Spleen (tissue), 11 donors: ENCODE results near the gene MYO10. TPM values are rescaled to one million over a fixed set of nuclear protein-coding genes. Genes with fewer than 3 reads are reported as not detected.

ENCODE experiments used
- DNase-seq: peaks from one replicate; pipeline ENCODE4 v3.0.0-alpha.2; 2020
- H3K27ac ChIP-seq, 8 donors: fragments of 200-600 bp; sonication (generic) in 7 of 8; 1 replicate in 4 of 8; 2 replicates in 4 of 8; pipeline versions ENCODE4 v1.5.0 to v1.8.0; 2016 to 2021; ENCODE audit warnings: inconsistent platforms in 4 of 8, mild to moderate bottlenecking in 4 of 8, moderate library complexity in 1 of 8
- H3K27me3 ChIP-seq, 7 donors: fragments of 200-600 bp; sonication (generic) in 6 of 7; replicated peaks in 1 of 7; 1 replicate in 4 of 7; 2 replicates in 3 of 7; pipeline versions ENCODE4 v1.5.0 to v1.8.0; 2016 to 2021; ENCODE audit warnings: inconsistent platforms in 3 of 7, mild to moderate bottlenecking in 1 of 7
- H3K36me3 ChIP-seq, 6 donors: fragments of 200-600 bp; sonication (generic) in 5 of 6; 1 replicate in 4 of 6; 2 replicates in 2 of 6; pipeline versions ENCODE4 v1.5.0 to v1.8.0; 2016 to 2021; ENCODE audit warnings: inconsistent platforms in 2 of 6
- H3K4me1 ChIP-seq, 6 donors: fragments of 200-600 bp; sonication (generic) in 5 of 6; 1 replicate in 3 of 6; 2 replicates in 3 of 6; pipeline versions ENCODE4 v1.5.0 to v1.8.0; 2016 to 2021; ENCODE audit warnings: inconsistent platforms in 3 of 6
- H3K4me3 ChIP-seq, 8 donors: fragments of 200-600 bp; sonication (generic) in 7 of 8; 1 replicate in 4 of 8; 2 replicates in 4 of 8; pipeline versions ENCODE4 v1.5.0 to v1.8.0; 2016 to 2021; ENCODE audit warnings: inconsistent platforms in 4 of 8, mild to moderate bottlenecking in 4 of 8, moderate library complexity in 2 of 8
- H3K9me3 ChIP-seq, 8 donors: fragments of 200-600 bp; sonication (generic) in 7 of 8; 1 replicate in 4 of 8; 2 replicates in 4 of 8; pipeline versions ENCODE4 v1.5.0 to v1.8.0; 2016 to 2021; ENCODE audit warnings: inconsistent platforms in 4 of 8
- CTCF ChIP-seq, 11 experiments: fragments of 200-600 bp in 7 of 11; fragments of 450-650 bp in 4 of 11; sonication (generic) in 4 of 11; IDR thresholded peaks in 8 of 11; conservative IDR thresholded peaks in 3 of 11; 1 replicate in 7 of 11; 2 replicates in 4 of 11; pipeline versions ENCODE4 v1.4.0 to v1.8.0; 2016 to 2021; ENCODE audit warnings: antibody characterized with exemption in 11 of 11, inconsistent platforms in 4 of 11, mild to moderate bottlenecking in 1 of 11
- POLR2A ChIP-seq, 3 donors: fragments of 450-650 bp; IDR thresholded peaks; one replicate each; pipeline ENCODE4 v1.5.1; 2017; ENCODE audit warnings: antibody characterized with exemption in 3 of 3, mild to moderate bottlenecking in 1 of 3
- POLR2AphosphoS5 ChIP-seq, 3 donors: sonication (generic); formaldehyde crosslinking; IDR thresholded peaks; one replicate each; pipeline ENCODE4 v1.5.1; 2017; ENCODE audit warnings: antibody characterized with exemption in 3 of 3
- WGBS, 5 donors: extraction: QIAGEN DNeasy Blood & Tissue Kit in 3 of 5; methylation state at CpG; one replicate each; pipeline versions ENCODE4 v1.1.5 to v1.1.7; 2013 to 2018; 5-methylcytosine and 5-hydroxymethylcytosine counted together
- intact Hi-C: fragments of 100-400 bp; cut with DNase I; formaldehyde crosslinking; loops from one replicate; pipeline ENCODE4 v1.15.0; 2023; ENCODE audit warnings: low total_unique reads
- polyA plus RNA-seq, 3 donors: library from polyadenylated mRNA; stranded (reverse); fragments of 200-250 nt; gene quantifications; one replicate each; pipeline ENCODE4 v1.2.1, GENCODE V29; 2013
- total RNA-seq, 7 donors: library from RNA; depleted of rRNA in 3 of 7; stranded (reverse); fragments of >200 nt in 3 of 7; fragmentation: NEBNext Ultra II Directional in 4 of 7; extraction: Animal tissue kit (Norgen Biotek cat#: 25700) in 4 of 7; gene quantifications; one replicate each; pipeline versions ENCODE4 v1.1.0 to v1.2.1, GENCODE V29; 2016 to 2021
- donor health status: healthy with polysubstance abuse.
- donor health status: DM: no; HTN: no; CAD: no; lungs with moderate emphysema.
- donor health status: DM: no; HTN: no; CAD: no.
- donor health status: Bipolar disorder and iron deficiency.
- donor health status: healthy.
- donor health status: DM: no; HTN: no; CAD: no.
- donor health status: DM: yes; HTN: yes; CAD: no.

Gene MYO10
- total and polyA plus RNA-seq, 10 donors, result 1.1 to 72.8 (median 32.7) TPM

GRCh38 chr5:16709691-16710433 is 226.2 kb downstream of the MYO10 start:
- TF ChIP-seq POLR2A (IDR thresholded peaks at IDR 0.05) (no peak), CTCF (IDR thresholded peaks at IDR 0.05 in 8 of 11, conservative IDR thresholded peaks at IDR 0.05 in 3 of 11) (no peak), POLR2AphosphoS5 (IDR thresholded peaks at IDR 0.05) (no peak)
- 77 to 87% (median 79%) methylated on average over 8 of the region's 8 CpGs for WGBS, 5 donors
- no peaks in the 10 kb centered on the region for H3K27me3 ChIP-seq

GRCh38 chr5:16707869-16708192 is 228.3 kb downstream of the MYO10 start:
- DNase-seq, result no peak
- TF ChIP-seq POLR2AphosphoS5 (IDR thresholded peaks at IDR 0.05) (no peak), POLR2A (IDR thresholded peaks at IDR 0.05) (no peak), CTCF (IDR thresholded peaks at IDR 0.05 in 8 of 11, conservative IDR thresholded peaks at IDR 0.05 in 3 of 11) (no peak)
- 90 to 98% (median 93%) methylated on average over 3 of the region's 3 CpGs for WGBS, 5 donors
- H3K36me3 ChIP-seq, result peaks cover 0 to 66% (median 12%) of the 10 kb centered on the region in 6 donors
- no peaks in the 10 kb centered on the region for H3K9me3 ChIP-seq
- intact Hi-C loops, result no loop called here
- no peak overlapping the region for H3K27ac ChIP-seq
- H3K4me1 ChIP-seq, result no peaks in the 10 kb centered on the region
- H3K4me3 ChIP-seq, result no peak overlapping the region
- H3K27me3 ChIP-seq, result no peaks in the 10 kb centered on the region

More at GRCh38 chr5:16709691-16710433, 226.2 kb downstream of the MYO10 start:
- intact Hi-C loops, result no loop called here
- peaks cover 0 to 52% (median 12%) of the 10 kb centered on the region in 6 donors for H3K36me3 ChIP-seq
- no peak for DNase-seq
- H3K27ac ChIP-seq, result no peak overlapping the region
- H3K4me3 ChIP-seq, result no peak overlapping the region
- no peaks in the 10 kb centered on the region for H3K9me3 ChIP-seq
- H3K4me1 ChIP-seq, result no peaks in the 10 kb centered on the region

GRCh38 chr5:16707168-16707868 is 228.8 kb downstream of the MYO10 start:
- no peak overlapping the region for H3K27ac ChIP-seq
- peaks cover 0 to 71% (median 12%) of the 10 kb centered on the region in 6 donors for H3K36me3 ChIP-seq
- TF ChIP-seq POLR2A (IDR thresholded peaks at IDR 0.05), result no peak
- TF ChIP-seq CTCF (IDR thresholded peaks at IDR 0.05 in 8 of 11, conservative IDR thresholded peaks at IDR 0.05 in 3 of 11), result no peak
- TF ChIP-seq POLR2AphosphoS5 (IDR thresholded peaks at IDR 0.05), result no peak
- H3K9me3 ChIP-seq, result no peaks in the 10 kb centered on the region
- no peak overlapping the region for H3K4me3 ChIP-seq
- H3K27me3 ChIP-seq, result no peaks in the 10 kb centered on the region
- no peaks in the 10 kb centered on the region for H3K4me1 ChIP-seq
- no peak for DNase-seq
- WGBS, 5 donors, result 92 to 94% (median 93%) methylated on average over 9 of the region's 9 CpGs
- intact Hi-C loops, result no loop called here

- intact Hi-C loops, result no loop called here
- Histone ChIP-seq H3K36me3 (peaks cover 0 to 83% (median 19%) of the 10 kb centered on the region in 6 donors), H3K27me3 (no peaks in the 10 kb centered on the region), H3K4me3 (no peak overlapping the region), H3K27ac (no peak overlapping the region), H3K9me3 (no peaks in the 10 kb centered on the region), H3K4me1 (peaks cover 0 to 5% (median 0%) of the 10 kb centered on the region in 6 donors)
- no peak for TF ChIP-seq POLR2AphosphoS5 (IDR thresholded peaks at IDR 0.05)
- TF ChIP-seq POLR2A (IDR thresholded peaks at IDR 0.05), result no peak
- TF ChIP-seq CTCF (IDR thresholded peaks at IDR 0.05 in 8 of 11, conservative IDR thresholded peaks at IDR 0.05 in 3 of 11), result no peak
- 44 to 63% (median 46%) methylated on average over 4 of the region's 4 CpGs for WGBS, 5 donors
- no peak for DNase-seq
Observed at GRCh38 chr5:16704945-16705344, 231.1 kb downstream of the MYO10 start.
